Smooth muscle cell (in vitro differentiated cells): Measurements from ENCODE around the gene IQSEC3. TPM values are rescaled to one million over a fixed set of nuclear protein-coding genes. Genes with fewer than 3 reads are reported as not detected.

Source experiments
- polyA plus RNA-seq: library from polyadenylated mRNA; unstranded; fragments of >200 nt; fragmentation: Nextera tagmentation; extraction: Ambion mirVana; gene quantifications from 2 replicates; pipeline ENCODE4 v1.2.1, GENCODE V29; 2016
- total RNA-seq: library from RNA; depleted of rRNA; stranded (reverse); fragments of >200 nt; gene quantifications from 2 replicates; pipeline ENCODE4 v1.2.3, GENCODE V29; 2014

The IQSEC3 gene
- total and polyA plus RNA-seq, 2 experiments from 2014 or later: 0.72 to 2.4 TPM

Other genes with a start within 250 kb of the IQSEC3 start
- 0.22 and 1.7 TPM in 2 replicates for gene SLC6A12, start 147.4 kb downstream of the IQSEC3 start, total RNA-seq
- gene SLC6A12, start 147.4 kb downstream of the IQSEC3 start, polyA plus RNA-seq: 1.1 TPM in 1 of 2 replicates, not detected in the other
- gene SLC6A13, start 196.1 kb downstream of the IQSEC3 start, total RNA-seq: 0.45 and 1.2 TPM in 2 replicates
- gene SLC6A13, start 196.1 kb downstream of the IQSEC3 start, polyA plus RNA-seq: 0.39 and 0.66 TPM in 2 replicates